Activated naive CD8-positive, alpha-beta T cell treated with anti-CD3 and anti-CD28 coated beads, Interleukin-2, amount 10 ng/mL, durations not matched to agents 7 days and 5 days (primary cell): Measurements from ENCODE around the gene IZUMO3. TPM values are rescaled to one million over a fixed set of nuclear protein-coding genes. Genes with fewer than 3 reads are reported as not detected.

Experiments used
- ATAC-seq: fragments of 150-1000 bp; cut with Tn5 transposase; one replicate; pipeline ENCODE4 v1.10.0; 2021; ENCODE audit warnings: low read depth, moderate library complexity
- POLR2A ChIA-PET: fragments of 350-600 bp; sonication (Branson Sonifier 250); formaldehyde crosslinking; loops from one replicate; lab custom pipeline; 2021; ENCODE audit warnings: antibody characterized with exemption; lab: Charles Lee
- DNase-seq: peaks from one replicate; pipeline ENCODE4 v3.0.0; 2021
- H3K27ac Mint-ChIP-seq: one replicate; pipeline ENCODE4 v1.8.0; 2022; ENCODE audit warnings: mild to moderate bottlenecking, mixed read lengths
- H3K27me3 Mint-ChIP-seq: one replicate; pipeline ENCODE4 v1.8.0; 2022; ENCODE audit warnings: mild to moderate bottlenecking, moderate library complexity, mixed read lengths
- H3K36me3 Mint-ChIP-seq: one replicate; pipeline ENCODE4 v1.8.0; 2021; ENCODE audit warnings: mild to moderate bottlenecking, mixed read lengths
- H3K4me1 Mint-ChIP-seq: one replicate; pipeline ENCODE4 v1.8.0; 2021; ENCODE audit warnings: mixed read lengths
- H3K4me3 Mint-ChIP-seq: one replicate; pipeline ENCODE4 v1.8.0; 2022; ENCODE audit warnings: mild to moderate bottlenecking, moderate library complexity, mixed read lengths
- H3K9me3 Mint-ChIP-seq: one replicate; pipeline ENCODE4 v1.8.0; 2021; ENCODE audit warnings: mixed read lengths
- total RNA-seq, 2 experiments: library from RNA; stranded (reverse); gene quantifications; one replicate each; pipeline ENCODE4 v1.2.3, GENCODE V29; 2021

Gene IZUMO3
- total RNA-seq, 2 experiments from 2014 or later = not detected

DNA sequence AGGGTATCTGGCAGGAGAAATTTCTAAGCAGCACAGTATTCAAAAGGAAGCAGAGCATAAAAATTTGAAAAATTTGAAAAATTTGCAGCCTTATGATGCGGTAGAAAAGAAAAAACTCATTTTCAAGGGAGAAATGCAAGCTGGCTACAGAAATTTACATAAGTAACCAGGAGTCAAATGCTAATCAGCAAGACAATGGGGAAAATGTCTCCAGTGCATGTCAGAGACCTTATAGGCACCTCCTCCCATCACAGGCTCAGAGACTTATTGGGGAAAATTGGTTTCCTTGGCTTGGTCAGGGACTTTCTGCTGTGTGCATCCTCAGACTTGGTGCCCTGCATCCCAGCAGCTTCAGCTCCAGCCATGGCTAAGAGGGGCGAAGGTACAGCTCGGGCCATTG, 35.8 kb downstream of the IZUMO3 start:
- POLR2A ChIA-PET = no interaction called here
- no peak for DNase-seq
- Mint-ChIP-seq H3K4me1 (no peaks in the 10 kb centered on the region), H3K36me3 (no peaks in the 10 kb centered on the region), H3K9me3 (peaks cover 2% of the 10 kb centered on the region), H3K27me3 (no peaks in the 10 kb centered on the region), H3K4me3 (no peak overlapping the region), H3K27ac (no peak overlapping the region)
- ATAC-seq = no peak

DNA sequence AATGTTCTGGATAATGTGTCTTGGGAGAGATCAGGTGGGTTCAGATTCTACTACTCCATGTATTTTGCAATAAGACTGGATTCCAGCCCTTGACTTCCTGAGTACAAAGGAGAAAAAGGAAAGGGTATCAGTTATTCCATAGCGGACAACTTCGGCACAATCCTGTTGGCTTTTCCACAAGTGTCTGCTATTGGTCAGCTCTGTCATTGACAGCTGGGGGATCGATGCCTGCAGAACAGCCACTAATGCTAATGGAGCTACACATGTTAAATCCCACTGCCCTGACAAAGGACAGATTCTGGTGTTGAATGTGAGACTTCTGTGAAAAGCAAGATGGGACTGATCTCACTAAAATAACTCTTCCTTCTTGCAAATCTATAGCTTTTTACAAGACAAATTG, 41.2 kb downstream of the IZUMO3 start:
- Mint-ChIP-seq H3K4me1 (no peaks in the 10 kb centered on the region), H3K27me3 (no peaks in the 10 kb centered on the region), H3K9me3 (peaks cover 2% of the 10 kb centered on the region), H3K36me3 (no peaks in the 10 kb centered on the region), H3K27ac (no peak overlapping the region), H3K4me3 (no peak overlapping the region)
- POLR2A ChIA-PET = no interaction called here
- DNase-seq (no peak), ATAC-seq (no peak)

DNA sequence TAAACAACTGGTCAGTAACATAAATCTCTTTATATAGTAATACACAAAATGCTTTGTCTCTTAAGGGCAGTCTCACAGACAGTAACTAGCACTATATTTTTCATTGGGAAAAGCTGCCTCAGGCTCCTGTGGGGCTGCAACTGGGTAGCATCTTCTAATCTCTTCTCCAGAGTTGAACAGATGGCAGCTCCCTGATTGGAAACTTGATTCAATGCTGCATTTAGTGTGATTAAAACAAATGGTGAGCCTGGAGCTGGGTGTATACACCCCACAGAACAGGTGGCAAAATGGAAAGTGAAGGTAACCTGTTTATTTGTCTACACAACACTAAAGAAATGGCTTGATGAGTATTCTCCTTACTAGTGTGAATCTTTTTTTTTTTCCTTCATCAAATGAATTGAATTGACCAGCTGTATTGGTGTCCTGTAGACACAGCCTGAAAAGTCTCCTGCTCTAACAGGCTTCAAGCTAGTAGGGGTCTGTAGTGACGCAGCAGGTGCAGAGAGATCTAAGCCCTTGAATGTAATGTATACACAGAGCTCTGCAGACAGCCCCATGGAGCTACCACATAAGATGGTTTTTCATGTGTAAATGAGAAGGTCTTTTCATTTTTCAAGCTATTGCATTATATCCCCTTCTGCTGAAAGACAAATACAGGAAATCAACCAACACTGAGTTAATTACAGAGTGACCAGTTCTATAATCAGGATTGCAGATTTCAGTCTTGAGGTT, 43.3 kb downstream of the IZUMO3 start:
- POLR2A ChIA-PET = no interaction called here
- Mint-ChIP-seq H3K4me3 (no peak overlapping the region), H3K27me3 (no peaks in the 10 kb centered on the region), H3K9me3 (peaks cover 7% of the 10 kb centered on the region), H3K27ac (no peak overlapping the region), H3K36me3 (no peaks in the 10 kb centered on the region), H3K4me1 (no peaks in the 10 kb centered on the region)
- DNase-seq = no peak
- no peak for ATAC-seq

DNA sequence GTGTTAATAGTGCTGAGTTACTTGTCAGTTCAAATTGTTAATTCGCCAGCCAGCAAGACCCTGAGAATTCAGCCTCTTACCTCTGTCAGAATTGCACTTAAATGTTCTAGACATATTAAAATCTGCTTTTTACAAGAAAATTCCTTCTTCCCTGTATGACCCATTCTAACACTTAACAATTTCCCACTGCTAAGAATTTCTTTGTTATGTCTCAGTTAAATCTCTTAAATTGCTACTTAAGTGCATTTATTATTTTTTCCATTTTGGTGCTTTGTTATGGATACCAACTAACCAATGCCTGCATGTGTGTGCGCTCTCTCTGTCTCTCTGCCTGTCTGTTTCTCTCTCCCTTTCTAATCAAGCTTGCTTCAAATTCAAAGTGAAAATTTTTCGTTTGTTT, 44.9 kb downstream of the IZUMO3 start:
- ATAC-seq (no peak), DNase-seq (no peak)
- Mint-ChIP-seq H3K4me3 (no peak overlapping the region), H3K27ac (no peak overlapping the region), H3K27me3 (no peaks in the 10 kb centered on the region), H3K4me1 (no peaks in the 10 kb centered on the region), H3K36me3 (no peaks in the 10 kb centered on the region), H3K9me3 (peaks cover 7% of the 10 kb centered on the region)
- POLR2A ChIA-PET = no interaction called here

DNA sequence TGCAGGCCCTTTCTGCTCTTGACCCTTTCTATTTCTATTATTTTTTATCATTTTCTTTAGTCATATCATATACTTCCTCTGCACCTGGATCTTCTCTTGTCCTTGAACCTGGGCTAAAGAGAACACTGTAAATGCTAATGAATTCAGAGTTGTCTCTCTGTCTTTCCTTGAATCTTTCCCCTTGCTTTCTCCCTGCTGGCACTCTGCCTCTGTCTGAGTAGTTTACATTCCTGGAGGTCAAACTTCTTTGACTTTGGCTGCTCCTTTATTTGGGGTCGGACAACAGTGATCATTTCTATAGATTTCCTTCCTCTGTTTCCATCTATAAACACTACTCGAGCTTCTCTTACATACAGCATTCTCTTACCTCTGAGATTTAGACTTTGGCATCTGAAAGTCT, 47.1 kb downstream of the IZUMO3 start:
- no peak overlapping the region for H3K4me3 Mint-ChIP-seq
- peaks cover 7% of the 10 kb centered on the region for H3K9me3 Mint-ChIP-seq
- no peaks in the 10 kb centered on the region for H3K27me3 Mint-ChIP-seq
- ATAC-seq (no peak), DNase-seq (no peak)
- no peaks in the 10 kb centered on the region for H3K4me1 Mint-ChIP-seq
- POLR2A ChIA-PET = no interaction called here
- H3K27ac Mint-ChIP-seq = no peak overlapping the region
- no peaks in the 10 kb centered on the region for H3K36me3 Mint-ChIP-seq

DNA sequence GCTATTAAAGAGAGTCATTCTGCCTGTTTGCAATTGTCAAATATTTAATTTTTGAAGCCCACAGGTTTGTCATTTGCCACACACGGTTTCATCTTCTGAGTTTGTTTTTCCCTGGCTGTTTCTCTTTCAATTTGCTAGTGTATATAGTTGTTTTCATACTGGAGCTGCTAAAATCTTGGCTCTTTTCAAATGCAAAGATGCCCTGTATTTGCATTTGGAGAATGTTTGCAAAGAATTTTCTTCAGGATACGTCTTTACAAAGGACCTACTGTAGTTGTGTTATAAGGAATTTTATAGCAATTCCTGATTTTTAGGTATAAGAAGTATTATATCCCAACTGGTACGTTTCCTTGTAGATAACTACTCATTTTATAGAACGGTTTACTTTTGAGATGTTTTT, 48.0 kb downstream of the IZUMO3 start:
- peaks cover 11% of the 10 kb centered on the region for H3K9me3 Mint-ChIP-seq
- no peaks in the 10 kb centered on the region for H3K36me3 Mint-ChIP-seq
- no peak overlapping the region for H3K27ac Mint-ChIP-seq
- no peak overlapping the region for H3K4me3 Mint-ChIP-seq
- H3K27me3 Mint-ChIP-seq = no peaks in the 10 kb centered on the region
- no peaks in the 10 kb centered on the region for H3K4me1 Mint-ChIP-seq
- DNase-seq (no peak), ATAC-seq (no peak)
- POLR2A ChIA-PET = no interaction called here
